Activated naive CD8-positive, alpha-beta T cell treated with anti-CD3 and anti-CD28 coated beads, Interleukin-2, amount 10 ng/mL, durations not matched to agents 7 days and 5 days (primary cell): ENCODE results near the gene ZNF618. TPM values are rescaled to one million over a fixed set of nuclear protein-coding genes. Genes with fewer than 3 reads are reported as not detected.
A peak's percentile ranks its signal among the peaks of the same experiment; 100 is the strongest.
"Not testable (repeated sequence)": the region's sequence is repeated elsewhere in the genome, so short reads cannot be mapped to it uniquely, and the experiment has no call there.

Source experiments
- ATAC-seq: fragments of 150-1000 bp; cut with Tn5 transposase; one replicate; pipeline ENCODE4 v1.10.0; 2021; ENCODE audit warnings: low read depth, moderate library complexity
- POLR2A ChIA-PET: fragments of 350-600 bp; sonication (Branson Sonifier 250); formaldehyde crosslinking; loops from one replicate; lab custom pipeline; 2021; ENCODE audit warnings: antibody characterized with exemption; lab: Charles Lee
- DNase-seq: peaks from one replicate; pipeline ENCODE4 v3.0.0; 2021
- H3K27ac Mint-ChIP-seq: one replicate; pipeline ENCODE4 v1.8.0; 2022; ENCODE audit warnings: mild to moderate bottlenecking, mixed read lengths
- H3K27me3 Mint-ChIP-seq: one replicate; pipeline ENCODE4 v1.8.0; 2022; ENCODE audit warnings: mild to moderate bottlenecking, moderate library complexity, mixed read lengths
- H3K36me3 Mint-ChIP-seq: one replicate; pipeline ENCODE4 v1.8.0; 2021; ENCODE audit warnings: mild to moderate bottlenecking, mixed read lengths
- H3K4me1 Mint-ChIP-seq: one replicate; pipeline ENCODE4 v1.8.0; 2021; ENCODE audit warnings: mixed read lengths
- H3K4me3 Mint-ChIP-seq: one replicate; pipeline ENCODE4 v1.8.0; 2022; ENCODE audit warnings: mild to moderate bottlenecking, moderate library complexity, mixed read lengths
- H3K9me3 Mint-ChIP-seq: one replicate; pipeline ENCODE4 v1.8.0; 2021; ENCODE audit warnings: mixed read lengths
- total RNA-seq, 2 experiments: library from RNA; stranded (reverse); gene quantifications; one replicate each; pipeline ENCODE4 v1.2.3, GENCODE V29; 2021

The ZNF618 gene
- total RNA-seq, 2 experiments from 2014 or later: 0.60 to 0.75 TPM

DNA sequence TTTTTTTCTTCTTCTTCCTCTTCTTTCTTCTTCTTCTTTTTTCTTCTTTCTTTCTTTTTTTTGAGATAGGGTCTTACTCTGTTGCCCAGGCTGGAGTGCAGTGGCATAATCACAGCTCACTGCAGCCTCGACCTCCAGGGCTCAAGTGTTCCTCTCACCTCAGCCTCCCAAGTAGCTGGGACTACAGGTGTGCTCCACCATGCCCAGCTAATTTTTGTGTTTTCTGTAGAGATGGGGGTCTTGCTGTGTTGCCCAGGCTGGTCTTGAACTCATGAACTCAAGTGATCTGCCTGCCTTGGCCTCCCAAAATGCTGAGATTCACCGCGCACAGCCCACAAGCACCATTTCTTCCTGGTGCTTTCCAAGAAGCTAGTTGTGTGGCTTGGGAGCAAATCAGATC lies 121.0 kb downstream of the ZNF618 start:
- peaks cover 12% of the 10 kb centered on the region for H3K4me1 Mint-ChIP-seq
- H3K27ac Mint-ChIP-seq, H3K4me3 Mint-ChIP-seq, H3K36me3 Mint-ChIP-seq, POLR2A ChIA-PET, DNase-seq, H3K9me3 Mint-ChIP-seq, ATAC-seq: not testable (repeated sequence)
- H3K27me3 Mint-ChIP-seq: peaks cover 12% of the 10 kb centered on the region

GRCh38 chr9:113997610-113998009 lies 121.5 kb downstream of the ZNF618 start:
- Mint-ChIP-seq H3K36me3 (no peaks in the 10 kb centered on the region), H3K9me3 (no peaks in the 10 kb centered on the region)
- POLR2A ChIA-PET: no interaction called here

GRCh38 chr9:113998114-113998513 lies 122.0 kb downstream of the ZNF618 start:
- H3K4me3 Mint-ChIP-seq: no peak overlapping the region
- peaks cover 6% of the 10 kb centered on the region for H3K4me1 Mint-ChIP-seq
- no peaks in the 10 kb centered on the region for H3K9me3 Mint-ChIP-seq
- no peak overlapping the region for H3K27ac Mint-ChIP-seq
- H3K27me3 Mint-ChIP-seq: peaks cover 12% of the 10 kb centered on the region
- ATAC-seq (no peak), DNase-seq (no peak)
- POLR2A ChIA-PET: no interaction called here
- no peaks in the 10 kb centered on the region for H3K36me3 Mint-ChIP-seq

More at GRCh38 chr9:113997610-113998009, 121.5 kb downstream of the ZNF618 start:
- H3K27me3 Mint-ChIP-seq: peaks cover 12% of the 10 kb centered on the region
- H3K27ac Mint-ChIP-seq: no peak overlapping the region
- no peak for ATAC-seq
- H3K4me3 Mint-ChIP-seq: no peak overlapping the region
- no peak for DNase-seq
- peaks cover 11% of the 10 kb centered on the region for H3K4me1 Mint-ChIP-seq

DNA sequence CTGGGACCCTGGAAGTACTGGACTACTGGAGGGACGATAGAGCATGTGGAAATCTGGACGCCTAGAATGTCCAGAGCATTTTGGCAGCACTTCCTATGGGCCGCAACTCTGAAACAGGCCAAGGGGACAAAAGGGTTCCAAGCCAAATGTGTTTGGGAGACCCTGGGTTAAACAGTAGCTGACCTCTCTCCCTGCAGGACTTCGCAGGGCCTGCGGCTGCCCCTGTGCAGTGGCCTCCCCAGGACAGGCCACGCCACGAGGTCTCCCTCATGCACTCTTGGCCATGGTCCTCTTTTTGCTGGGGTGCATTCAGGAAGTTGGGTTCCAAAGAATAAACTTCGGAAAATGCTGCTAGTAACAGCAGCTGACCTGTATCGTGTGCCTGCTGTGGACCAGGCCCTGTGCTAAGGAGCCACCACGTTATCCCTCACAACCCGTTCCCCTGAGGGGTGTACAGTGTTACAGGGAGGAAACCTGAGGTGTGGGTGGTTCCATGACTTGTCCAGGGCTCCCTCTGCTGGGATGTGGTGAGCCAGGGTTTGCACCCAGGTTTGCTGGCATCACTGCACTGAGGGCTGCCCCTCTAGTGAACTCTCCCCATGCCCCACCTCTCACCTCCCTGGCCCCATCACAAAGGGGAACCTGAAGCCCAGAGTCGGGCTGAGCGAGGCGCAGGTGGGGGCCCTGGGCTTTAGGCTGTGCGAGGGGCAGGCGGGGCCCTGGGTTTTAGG lies 122.6 kb downstream of the ZNF618 start:
- no peaks in the 10 kb centered on the region for H3K36me3 Mint-ChIP-seq
- H3K4me3 Mint-ChIP-seq: no peak overlapping the region
- no peak for ATAC-seq
- POLR2A ChIA-PET: no interaction called here
- no peak overlapping the region for H3K27ac Mint-ChIP-seq
- peaks cover 3% of the 10 kb centered on the region for H3K4me1 Mint-ChIP-seq
- no peaks in the 10 kb centered on the region for H3K9me3 Mint-ChIP-seq
- DNase-seq: no peak
- H3K27me3 Mint-ChIP-seq: peaks cover 10% of the 10 kb centered on the region

GRCh38 chr9:113999256-114000062 lies 123.3 kb downstream of the ZNF618 start:
- H3K4me1 Mint-ChIP-seq: no peaks in the 10 kb centered on the region
- ATAC-seq: no peak
- POLR2A ChIA-PET: no interaction called here

DNA sequence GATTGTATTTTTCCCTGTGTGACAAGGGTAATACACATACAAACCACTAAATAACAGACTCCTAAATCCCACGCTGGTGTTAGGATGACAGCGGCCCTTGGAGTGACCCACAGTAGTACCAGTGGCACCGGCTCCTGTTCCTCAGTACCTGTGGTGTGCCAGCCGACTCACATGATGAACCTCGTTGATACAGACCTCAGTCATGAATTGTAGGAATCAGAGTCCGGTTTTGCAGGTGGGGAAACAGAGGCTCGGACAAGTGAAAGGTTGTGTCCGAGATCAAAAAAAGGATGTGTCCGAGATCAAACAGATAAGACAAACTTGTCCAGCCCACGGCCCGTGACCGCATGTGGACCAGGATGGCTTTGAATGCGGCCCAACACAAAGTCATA lies 124.0 kb downstream of the ZNF618 start:
- no peak overlapping the region for H3K4me3 Mint-ChIP-seq
- no peak overlapping the region for H3K27ac Mint-ChIP-seq
- no peaks in the 10 kb centered on the region for H3K36me3 Mint-ChIP-seq
- POLR2A ChIA-PET: no interaction called here
- DNase-seq: no peak
- H3K9me3 Mint-ChIP-seq: no peaks in the 10 kb centered on the region
- ATAC-seq: no peak
- no peaks in the 10 kb centered on the region for H3K4me1 Mint-ChIP-seq
- H3K27me3 Mint-ChIP-seq: peaks cover 2% of the 10 kb centered on the region

More at GRCh38 chr9:113999256-114000062, 123.3 kb downstream of the ZNF618 start:
- no peak for DNase-seq
- Mint-ChIP-seq H3K36me3 (no peaks in the 10 kb centered on the region), H3K9me3 (no peaks in the 10 kb centered on the region), H3K4me3 (no peak overlapping the region), H3K27me3 (peaks cover 5% of the 10 kb centered on the region), H3K27ac (no peak overlapping the region)

DNA sequence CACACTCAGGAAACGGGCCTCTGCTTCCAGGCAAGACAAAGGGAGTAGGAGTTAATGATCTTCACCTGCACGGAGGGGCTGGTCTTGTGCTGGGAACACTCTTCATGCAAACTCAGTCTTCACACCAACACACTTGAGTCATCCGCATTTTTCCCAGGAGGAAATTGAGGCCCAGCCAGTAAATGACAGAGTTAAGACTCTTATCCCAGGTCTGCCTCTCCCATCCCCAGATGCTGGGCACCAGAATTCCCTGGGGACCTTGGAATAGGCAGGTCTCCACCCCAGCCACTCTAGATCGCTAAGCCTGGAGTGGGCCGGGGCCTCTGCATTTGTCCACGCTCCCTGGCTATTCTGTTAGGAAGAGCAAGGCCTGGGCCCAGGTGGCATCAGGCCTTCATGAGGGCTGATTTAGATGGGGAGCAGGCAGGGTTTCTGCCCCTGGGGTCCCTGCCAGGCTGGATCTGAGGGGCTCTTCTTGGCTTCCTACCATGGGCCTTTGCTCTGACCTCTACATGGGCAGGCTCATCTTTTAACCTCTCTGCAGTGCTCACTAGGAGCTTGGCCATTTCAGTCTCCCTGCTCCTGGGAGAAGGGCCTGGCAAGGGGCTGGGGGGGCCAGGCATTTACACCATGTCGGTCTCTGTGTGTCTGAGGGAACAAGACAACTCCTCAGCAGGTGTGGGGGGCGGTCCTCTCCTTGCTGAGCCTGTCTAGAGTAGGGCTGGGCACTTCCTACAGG lies 124.7 kb downstream of the ZNF618 start:
- H3K27ac Mint-ChIP-seq: no peak overlapping the region
- H3K4me3 Mint-ChIP-seq: no peak overlapping the region
- no peaks in the 10 kb centered on the region for H3K4me1 Mint-ChIP-seq
- DNase-seq (no peak), ATAC-seq (no peak)
- H3K9me3 Mint-ChIP-seq: no peaks in the 10 kb centered on the region
- POLR2A ChIA-PET: no interaction called here
- H3K27me3 Mint-ChIP-seq: no peaks in the 10 kb centered on the region
- no peaks in the 10 kb centered on the region for H3K36me3 Mint-ChIP-seq

- POLR2A ChIA-PET: no interaction called here
- no peak overlapping the region for H3K27ac Mint-ChIP-seq
- H3K4me3 Mint-ChIP-seq: no peak overlapping the region
- H3K4me1 Mint-ChIP-seq: no peaks in the 10 kb centered on the region
- DNase-seq (no peak), ATAC-seq (no peak)
- no peaks in the 10 kb centered on the region for H3K36me3 Mint-ChIP-seq
- no peaks in the 10 kb centered on the region for H3K9me3 Mint-ChIP-seq
- no peaks in the 10 kb centered on the region for H3K27me3 Mint-ChIP-seq
Measured at GRCh38 chr9:114001410-114001685, 125.2 kb downstream of the ZNF618 start.

DNA sequence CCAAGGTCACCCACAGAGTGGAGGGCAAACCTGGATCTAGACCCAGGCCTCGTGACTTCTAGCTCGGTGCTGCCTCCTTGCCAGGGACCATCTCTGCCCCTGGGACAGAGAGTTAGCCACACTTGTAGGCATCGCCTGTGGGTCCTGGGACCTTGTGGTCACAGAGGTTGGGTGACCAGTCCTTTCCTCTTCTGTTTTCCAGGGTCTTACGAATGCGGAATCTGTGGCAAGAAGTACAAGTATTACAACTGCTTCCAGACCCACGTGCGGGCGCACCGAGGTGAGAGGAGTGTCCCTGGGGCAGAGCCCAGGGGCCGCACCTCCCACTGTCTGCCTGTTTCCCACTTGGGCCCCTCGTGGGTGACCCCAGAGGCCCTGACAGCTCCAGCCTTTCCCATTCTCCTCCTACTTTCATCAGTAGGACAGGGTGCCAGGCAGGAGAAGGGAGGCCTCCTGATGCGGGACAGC lies 125.7 kb downstream of the ZNF618 start:
- H3K4me1 Mint-ChIP-seq: no peaks in the 10 kb centered on the region
- no peaks in the 10 kb centered on the region for H3K36me3 Mint-ChIP-seq
- H3K27me3 Mint-ChIP-seq: no peaks in the 10 kb centered on the region
- ATAC-seq (no peak), DNase-seq (no peak)
- H3K27ac Mint-ChIP-seq: no peak overlapping the region
- POLR2A ChIA-PET: no interaction called here
- no peaks in the 10 kb centered on the region for H3K9me3 Mint-ChIP-seq
- H3K4me3 Mint-ChIP-seq: no peak overlapping the region

DNA sequence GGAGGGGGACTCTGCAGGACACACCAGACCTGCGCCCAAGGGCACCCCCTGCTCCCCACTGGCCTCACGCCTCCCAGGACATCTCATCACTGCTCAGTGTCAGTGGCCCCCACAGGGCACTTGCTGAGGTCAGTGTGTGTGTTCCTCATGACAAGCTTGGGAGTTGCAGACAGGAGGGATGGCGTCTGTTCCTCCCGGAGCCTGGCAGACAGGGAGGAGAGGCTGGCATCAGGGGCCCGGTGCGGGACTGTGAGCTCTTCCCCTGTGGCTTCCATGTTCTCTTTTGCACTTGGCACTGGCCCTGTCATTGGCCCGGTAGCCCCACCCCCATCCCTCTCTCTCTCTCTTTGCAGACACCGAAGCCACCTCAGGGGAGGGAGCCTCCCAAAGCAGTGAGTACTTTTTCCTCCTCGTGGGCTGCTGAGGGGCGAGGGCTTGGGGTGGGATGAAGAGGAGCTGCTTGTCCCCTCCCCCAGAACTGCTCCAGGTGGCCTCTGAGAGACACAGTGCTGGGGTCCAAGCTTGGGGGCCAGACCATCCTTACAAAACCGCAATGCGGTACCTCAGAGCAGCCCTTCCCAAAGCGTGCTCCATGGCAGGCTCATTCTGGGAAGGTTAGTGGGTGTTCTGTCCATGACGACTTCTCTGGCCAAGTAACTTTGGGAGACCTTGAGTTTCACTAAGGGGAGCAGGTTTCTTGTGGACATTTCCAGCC lies 126.3 kb downstream of the ZNF618 start:
- H3K9me3 Mint-ChIP-seq: no peaks in the 10 kb centered on the region

GRCh38 chr9:114002986-114003350 lies 126.9 kb downstream of the ZNF618 start:
- Mint-ChIP-seq H3K27me3 (no peaks in the 10 kb centered on the region), H3K27ac (no peak overlapping the region), H3K36me3 (no peaks in the 10 kb centered on the region), H3K4me3 (no peak overlapping the region), H3K4me1 (no peaks in the 10 kb centered on the region), H3K9me3 (no peaks in the 10 kb centered on the region)
- DNase-seq: peak; percentile 17
- no peak for ATAC-seq
- POLR2A ChIA-PET: no interaction called here

More for the DNA sequence above, 126.3 kb downstream of the ZNF618 start:
- Mint-ChIP-seq H3K27me3 (no peaks in the 10 kb centered on the region), H3K4me3 (no peak overlapping the region), H3K27ac (no peak overlapping the region), H3K4me1 (no peaks in the 10 kb centered on the region), H3K36me3 (no peaks in the 10 kb centered on the region)
- POLR2A ChIA-PET: no interaction called here
- no peak for DNase-seq
- ATAC-seq: no peak

GRCh38 chr9:114003351-114003750 lies 127.2 kb downstream of the ZNF618 start:
- H3K36me3 Mint-ChIP-seq: no peaks in the 10 kb centered on the region
- DNase-seq (no peak), ATAC-seq (no peak)
- no peaks in the 10 kb centered on the region for H3K9me3 Mint-ChIP-seq
- H3K27me3 Mint-ChIP-seq: no peaks in the 10 kb centered on the region
- H3K27ac Mint-ChIP-seq: no peak overlapping the region
- H3K4me3 Mint-ChIP-seq: no peak overlapping the region
- H3K4me1 Mint-ChIP-seq: no peaks in the 10 kb centered on the region
- POLR2A ChIA-PET: no interaction called here

GRCh38 chr9:114003758-114004157 lies 127.6 kb downstream of the ZNF618 start:
- Mint-ChIP-seq H3K4me1 (no peaks in the 10 kb centered on the region), H3K4me3 (no peak overlapping the region), H3K27me3 (no peaks in the 10 kb centered on the region), H3K9me3 (no peaks in the 10 kb centered on the region), H3K27ac (no peak overlapping the region), H3K36me3 (no peaks in the 10 kb centered on the region)
- ATAC-seq (no peak), DNase-seq (no peak)
- POLR2A ChIA-PET: no interaction called here
